IPS-18a (cell line): Measurements from ENCODE around the gene AK2.
"Not testable (repeated sequence)": the region's sequence is repeated elsewhere in the genome, so short reads cannot be mapped to it uniquely, and the experiment has no call there.

ENCODE experiments used
- H3K27ac ChIP-seq: one replicate; pipeline ENCODE4 v1.5.1; 2013; ENCODE audit warnings: low read length
- H3K27me3 ChIP-seq: one replicate; pipeline ENCODE4 v1.6.1; 2013; ENCODE audit warnings: mild to moderate bottlenecking, low read length; ENCODE audit not compliant: control insufficient read depth, insufficient read depth
- H3K36me3 ChIP-seq: one replicate; pipeline ENCODE4 v1.6.1; 2013; ENCODE audit warnings: low read depth, low read length; ENCODE audit not compliant: control insufficient read depth
- H3K4me1 ChIP-seq: one replicate; pipeline ENCODE4 v1.6.1; 2013; ENCODE audit warnings: low read depth, low read length; ENCODE audit not compliant: control insufficient read depth
- H3K4me3 ChIP-seq: one replicate; pipeline ENCODE4 v1.5.1; 2013; ENCODE audit warnings: low read length
- H3K9ac ChIP-seq: one replicate; pipeline ENCODE4 v1.6.1; 2013; ENCODE audit warnings: mild to moderate bottlenecking, low read length, moderate library complexity
- H3K9me3 ChIP-seq: one replicate; pipeline ENCODE4 v1.6.1; 2013; ENCODE audit warnings: low read depth, low read length; ENCODE audit not compliant: control insufficient read depth

The AK2 gene

GRCh38 chr1:33005117-33005837 lies 31.4 kb downstream of the AK2 start:
- Histone ChIP-seq H3K9ac (no peak overlapping the region), H3K9me3 (no peaks in the 10 kb centered on the region), H3K27ac (no peak overlapping the region), H3K36me3 (peaks cover 14% of the 10 kb centered on the region), H3K4me1 (no peaks in the 10 kb centered on the region), H3K27me3 (no peaks in the 10 kb centered on the region), H3K4me3 (no peak overlapping the region)

DNA sequence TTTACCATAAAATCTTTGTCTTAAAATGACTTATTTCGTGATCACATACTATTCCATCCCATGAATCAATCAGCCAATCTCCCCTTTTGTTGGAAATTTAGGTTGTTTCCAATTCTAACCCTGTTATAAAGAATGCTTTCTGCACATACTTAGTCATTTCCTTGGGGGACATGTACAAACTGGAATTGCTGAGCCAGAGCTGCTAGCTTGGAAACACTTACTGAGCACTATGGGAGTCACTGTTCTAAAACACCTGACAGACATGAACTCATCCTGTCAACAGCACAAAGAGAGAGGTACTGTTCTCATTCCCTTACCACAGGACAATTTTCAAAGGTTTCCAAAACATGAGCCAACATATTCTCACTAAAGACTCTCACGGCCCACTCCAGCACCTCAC lies 32.1 kb downstream of the AK2 start:
- Histone ChIP-seq H3K36me3 (peaks cover 14% of the 10 kb centered on the region), H3K9me3 (no peaks in the 10 kb centered on the region), H3K27me3 (no peaks in the 10 kb centered on the region), H3K9ac (no peak overlapping the region), H3K27ac (no peak overlapping the region), H3K4me1 (no peaks in the 10 kb centered on the region), H3K4me3 (no peak overlapping the region)

GRCh38 chr1:33003657-33004056 lies 33.0 kb downstream of the AK2 start:
- no peak overlapping the region for H3K27ac ChIP-seq
- H3K9me3 ChIP-seq, result no peaks in the 10 kb centered on the region
- H3K27me3 ChIP-seq, result no peaks in the 10 kb centered on the region
- peaks cover 8% of the 10 kb centered on the region for H3K36me3 ChIP-seq
- H3K4me1 ChIP-seq, result no peaks in the 10 kb centered on the region
- H3K4me3 ChIP-seq, result no peak overlapping the region
- H3K9ac ChIP-seq, result no peak overlapping the region

DNA sequence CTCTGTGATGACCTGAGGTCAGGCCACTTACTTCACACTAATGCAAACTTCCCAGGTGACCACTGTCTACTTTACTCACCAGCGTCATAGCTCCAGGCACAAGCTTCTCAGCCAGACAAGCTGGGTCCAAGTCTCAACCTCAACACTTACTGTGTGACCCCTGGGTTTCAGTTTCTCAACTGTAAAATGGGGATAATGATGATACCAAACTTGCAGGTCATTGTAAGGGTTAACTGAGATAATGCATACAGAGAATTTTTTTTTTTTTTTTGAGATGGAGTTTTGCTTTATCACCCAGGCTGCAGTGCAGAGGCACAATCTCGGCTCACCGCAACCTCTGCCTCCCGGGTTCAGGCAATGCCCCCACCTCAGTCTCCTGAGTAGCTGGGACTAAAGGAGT lies 34.7 kb downstream of the AK2 start:
- Histone ChIP-seq H3K4me3 (no peak overlapping the region), H3K9me3 (no peaks in the 10 kb centered on the region), H3K4me1 (no peaks in the 10 kb centered on the region), H3K27me3 (no peaks in the 10 kb centered on the region), H3K9ac (no peak overlapping the region), H3K27ac (no peak overlapping the region), H3K36me3 (no peaks in the 10 kb centered on the region)

DNA sequence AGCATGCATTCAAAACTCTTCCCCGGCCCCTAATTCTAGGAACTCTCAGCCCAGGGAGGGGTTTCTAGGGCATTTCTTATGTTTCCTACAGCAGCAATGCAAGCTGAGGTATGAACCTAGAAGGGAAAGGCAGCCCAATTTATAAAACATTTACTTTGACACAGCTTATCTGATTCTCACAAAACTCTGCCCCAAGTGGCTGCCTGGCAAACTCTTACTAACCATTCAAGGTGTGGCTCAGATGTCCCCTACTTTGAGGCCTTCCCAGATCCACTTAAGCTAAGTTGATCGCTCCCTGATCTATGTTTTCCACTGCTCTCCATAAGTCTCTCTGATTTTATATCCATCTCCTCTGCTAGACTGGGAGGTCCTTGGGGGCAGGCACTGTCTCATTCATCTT lies 35.4 kb downstream of the AK2 start:
- no peaks in the 10 kb centered on the region for H3K9me3 ChIP-seq
- no peaks in the 10 kb centered on the region for H3K4me1 ChIP-seq
- H3K4me3 ChIP-seq, result no peak overlapping the region
- H3K9ac ChIP-seq, result no peak overlapping the region
- no peak overlapping the region for H3K27ac ChIP-seq
- no peaks in the 10 kb centered on the region for H3K36me3 ChIP-seq
- H3K27me3 ChIP-seq, result no peaks in the 10 kb centered on the region

DNA sequence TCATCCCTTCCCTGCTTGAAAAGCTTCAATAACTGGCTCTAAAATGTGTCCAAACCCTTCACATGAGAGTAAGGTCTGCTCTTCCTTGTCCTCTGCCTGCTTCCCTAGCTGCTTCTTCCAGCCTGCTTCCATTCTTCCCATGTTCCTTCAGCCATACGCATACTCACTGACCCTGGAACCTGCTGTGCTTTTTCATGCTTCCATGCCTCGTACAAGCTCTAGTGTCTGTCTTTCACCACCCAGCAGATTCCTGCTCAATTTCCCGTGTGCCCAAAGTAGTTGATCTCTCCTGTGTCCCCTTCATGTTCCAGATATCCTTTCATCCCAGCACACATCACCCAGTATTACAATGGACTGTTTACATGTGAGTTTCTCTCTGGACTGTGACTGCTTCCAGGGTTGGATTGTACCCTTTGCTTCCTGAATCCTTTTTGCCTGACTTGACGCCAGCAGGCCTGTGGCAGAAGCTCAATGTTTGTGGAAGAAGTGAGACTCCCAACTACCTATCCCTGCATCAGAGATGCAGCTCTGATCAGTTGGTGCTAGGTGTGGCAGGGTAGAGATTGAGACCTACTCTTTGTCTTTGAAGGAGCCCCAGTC lies 36.2 kb downstream of the AK2 start:
- no peak overlapping the region for H3K4me3 ChIP-seq
- H3K4me1 ChIP-seq, result no peaks in the 10 kb centered on the region
- no peaks in the 10 kb centered on the region for H3K36me3 ChIP-seq
- H3K27me3 ChIP-seq, result no peaks in the 10 kb centered on the region
- H3K9ac ChIP-seq, result no peak overlapping the region
- H3K9me3 ChIP-seq, result no peaks in the 10 kb centered on the region
- H3K27ac ChIP-seq, result no peak overlapping the region

DNA sequence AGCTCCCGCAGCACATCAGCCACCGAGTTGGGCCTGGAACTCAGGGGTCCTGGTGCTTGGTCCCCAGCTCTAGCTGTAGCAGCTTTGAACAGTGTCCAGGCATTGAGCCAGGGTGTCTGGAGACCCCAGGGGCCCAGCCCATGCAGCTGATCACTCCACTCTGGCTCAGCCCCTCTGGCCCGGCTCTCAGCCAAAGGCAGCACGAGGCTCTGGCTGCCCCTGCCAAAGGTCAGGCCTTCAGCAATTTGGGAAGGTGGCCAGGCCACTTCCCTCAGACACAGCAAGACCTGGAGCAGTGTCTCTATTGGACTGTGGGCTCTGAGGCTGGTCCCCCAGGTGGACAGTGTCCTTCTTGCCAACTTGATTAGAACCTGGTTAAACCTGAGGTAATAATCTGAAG lies 37.7 kb downstream of the AK2 start:
- Histone ChIP-seq H3K9me3 (no peaks in the 10 kb centered on the region), H3K27me3 (no peaks in the 10 kb centered on the region), H3K4me1 (no peaks in the 10 kb centered on the region), H3K27ac (no peak overlapping the region), H3K4me3 (no peak overlapping the region), H3K36me3 (no peaks in the 10 kb centered on the region), H3K9ac (no peak overlapping the region)

GRCh38 chr1:32998064-32998463 lies 38.6 kb downstream of the AK2 start:
- H3K9me3 ChIP-seq, result no peaks in the 10 kb centered on the region
- H3K36me3 ChIP-seq, result no peaks in the 10 kb centered on the region
- no peak overlapping the region for H3K9ac ChIP-seq
- no peak overlapping the region for H3K4me3 ChIP-seq
- no peak overlapping the region for H3K27ac ChIP-seq
- H3K4me1 ChIP-seq, result no peaks in the 10 kb centered on the region
- H3K27me3 ChIP-seq, result no peaks in the 10 kb centered on the region

DNA sequence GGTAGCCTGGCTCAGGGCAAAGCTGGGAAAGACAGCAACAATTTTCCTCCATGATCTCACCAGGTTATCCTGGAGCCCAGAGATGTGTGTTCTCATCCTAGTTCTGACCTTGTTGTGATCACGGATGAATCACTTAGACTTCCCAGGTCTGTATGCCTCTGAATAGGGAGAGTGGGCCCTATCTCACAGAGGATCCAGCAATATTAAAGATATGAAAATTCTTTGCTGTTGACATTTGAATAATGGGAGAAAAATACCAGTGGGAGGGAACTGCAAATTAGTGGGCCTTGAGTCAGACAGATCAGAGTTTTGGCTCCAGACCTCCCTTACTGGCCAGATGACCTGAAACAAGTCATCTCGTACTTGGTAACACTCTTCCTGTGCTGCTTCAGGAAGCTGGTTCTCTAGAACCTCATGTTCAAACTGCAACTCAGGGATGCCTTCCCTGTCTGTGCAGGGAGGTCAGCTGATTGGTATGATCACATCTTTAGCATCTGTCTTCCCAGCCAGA lies 39.2 kb downstream of the AK2 start:
- Histone ChIP-seq H3K27ac (no peak overlapping the region), H3K9ac (no peak overlapping the region), H3K4me3 (no peak overlapping the region), H3K27me3 (no peaks in the 10 kb centered on the region), H3K9me3 (no peaks in the 10 kb centered on the region), H3K4me1 (peaks cover 6% of the 10 kb centered on the region), H3K36me3 (no peaks in the 10 kb centered on the region)

- not testable (repeated sequence) for H3K27me3 ChIP-seq, H3K36me3 ChIP-seq, H3K9me3 ChIP-seq, H3K9ac ChIP-seq, H3K4me3 ChIP-seq, H3K27ac ChIP-seq
- peaks cover 20% of the 10 kb centered on the region for H3K4me1 ChIP-seq
These were observed 43.4 kb downstream of the AK2 start for GRCh38 chr1:32993324-32993636.

DNA sequence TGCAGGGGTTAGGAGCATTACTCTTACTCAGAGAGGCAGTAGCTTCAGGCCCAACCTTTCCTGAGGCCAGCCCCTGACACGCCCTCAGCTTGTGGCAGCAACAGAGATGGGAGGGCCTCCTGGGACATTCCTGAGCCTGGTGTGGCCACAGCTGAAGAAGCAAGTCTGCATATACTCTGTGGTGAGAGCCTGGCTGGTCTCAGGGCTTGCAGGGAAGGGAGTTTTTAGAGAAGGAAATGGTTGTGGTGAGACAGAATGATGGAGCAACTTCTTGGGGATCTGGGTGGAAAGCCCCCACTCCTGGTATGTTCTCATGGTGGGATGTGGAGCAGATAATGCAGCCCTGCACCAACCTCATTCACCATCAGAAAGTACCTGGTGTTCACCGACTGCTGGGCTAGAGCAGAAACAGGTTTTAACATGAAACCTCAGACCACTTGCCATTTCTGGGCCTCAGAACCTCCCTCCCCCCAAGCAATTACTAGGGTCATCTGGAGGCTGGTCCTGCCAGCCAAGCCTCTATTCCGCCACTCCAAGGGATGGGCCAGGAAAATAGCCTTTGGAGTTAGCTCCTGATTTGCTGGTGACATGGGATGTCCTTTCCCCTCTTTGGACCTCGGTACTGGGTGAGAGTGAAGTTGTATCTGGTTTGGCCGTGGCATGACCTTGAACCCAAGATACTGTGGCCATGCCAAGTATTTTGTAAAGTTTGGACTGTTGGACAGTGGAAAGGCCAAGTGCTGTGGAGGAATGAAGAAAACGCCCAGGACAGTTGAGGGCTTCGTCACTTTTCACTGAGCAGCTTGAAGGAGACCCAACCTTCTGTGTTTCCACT lies 44.0 kb downstream of the AK2 start:
- Histone ChIP-seq H3K4me3 (no peak overlapping the region), H3K9ac (no peak overlapping the region), H3K27ac (no peak overlapping the region), H3K36me3 (no peaks in the 10 kb centered on the region), H3K4me1 (peaks cover 20% of the 10 kb centered on the region), H3K9me3 (no peaks in the 10 kb centered on the region), H3K27me3 (no peaks in the 10 kb centered on the region)
